WTC11 (cell line): ENCODE results near the gene PRCD. TPM values are rescaled to one million over a fixed set of nuclear protein-coding genes. Genes with fewer than 3 reads are reported as not detected.

Source experiments
- ATAC-seq: fragments of 200-7000 bp; cut with Tn5 transposase; 2 replicates; pipeline ENCODE4 v1.10.0; 2021; ENCODE audit warnings: mild to moderate bottlenecking, moderate library complexity
- CTCF ChIA-PET: fragments of 300-600 bp; sonication (Branson Sonifier 250); formaldehyde crosslinking; loops from one replicate; lab custom pipeline; 2021; ENCODE audit warnings: antibody characterized with exemption; lab: Charles Lee
- POLR2A ChIA-PET: fragments of 350-600 bp; sonication (Branson Sonifier 250); formaldehyde crosslinking; loops from one replicate; lab custom pipeline; 2021; ENCODE audit warnings: antibody characterized with exemption; lab: Charles Lee
- DNase-seq: peaks from one replicate; pipeline ENCODE4 v3.0.0; 2021; ENCODE audit warnings: low spot score
- H3K27ac Mint-ChIP-seq: 2 replicates; pipeline ENCODE4 v1.8.0; 2021; ENCODE audit warnings: mixed read lengths
- H3K27me3 Mint-ChIP-seq: 2 replicates; pipeline ENCODE4 v1.8.0; 2021; ENCODE audit warnings: low read depth, mild to moderate bottlenecking, moderate library complexity, mixed read lengths
- H3K36me3 Mint-ChIP-seq: 2 replicates; pipeline ENCODE4 v1.8.0; 2021; ENCODE audit warnings: mixed read lengths
- H3K4me1 Mint-ChIP-seq: 2 replicates; pipeline ENCODE4 v1.8.0; 2022; ENCODE audit warnings: mixed read lengths
- H3K4me3 Mint-ChIP-seq: 2 replicates; pipeline ENCODE4 v1.8.0; 2021; ENCODE audit warnings: mild to moderate bottlenecking, moderate library complexity, mixed read lengths
- H3K9me3 Mint-ChIP-seq: 2 replicates; pipeline ENCODE4 v1.8.0; 2021; ENCODE audit warnings: mixed read lengths
- ATF6 ChIP-seq: sonication (generic); formaldehyde crosslinking; IDR thresholded peaks from 2 replicates; pipeline ENCODE4 v1.8.1; 2023; ENCODE audit warnings: mild to moderate bottlenecking, missing genetic modification reagents
- CBFB ChIP-seq: sonication (generic); formaldehyde crosslinking; IDR thresholded peaks from 2 replicates; pipeline ENCODE4 v1.8.1; 2022; ENCODE audit warnings: mild to moderate bottlenecking, low read depth, missing genetic modification reagents
- CREB1 ChIP-seq: sonication (generic); formaldehyde crosslinking; IDR thresholded peaks from 2 replicates; pipeline ENCODE4 v1.8.0; 2023; ENCODE audit warnings: mild to moderate bottlenecking, missing genetic modification reagents
- E2F5 ChIP-seq: sonication (generic); formaldehyde crosslinking; IDR thresholded peaks from 2 replicates; pipeline ENCODE4 v1.8.1; 2022; ENCODE audit warnings: mild to moderate bottlenecking, moderate library complexity, missing genetic modification reagents
- ESRRA ChIP-seq: sonication (generic); formaldehyde crosslinking; IDR thresholded peaks from 2 replicates; pipeline ENCODE4 v1.8.1; 2022; ENCODE audit warnings: mild to moderate bottlenecking, missing genetic modification reagents, borderline replicate concordance
- GTF2I ChIP-seq: fragments of 250-450 bp; sonication (Bioruptor Pico); conservative IDR thresholded peaks from 2 replicates; pipeline ENCODE4 v1.4.0; 2021; ENCODE audit warnings: mild to moderate bottlenecking
- JUN ChIP-seq: sonication (generic); formaldehyde crosslinking; IDR thresholded peaks from 2 replicates; pipeline ENCODE4 v1.8.0; 2023; ENCODE audit warnings: mild to moderate bottlenecking, missing genetic modification reagents
- KAT7 ChIP-seq: sonication (generic); formaldehyde crosslinking; IDR thresholded peaks from 2 replicates; pipeline ENCODE4 v1.8.1; 2023; ENCODE audit warnings: missing genetic modification reagents, mild to moderate bottlenecking, borderline replicate concordance
- NFE2L1 ChIP-seq: sonication (generic); formaldehyde crosslinking; IDR thresholded peaks from 2 replicates; pipeline ENCODE4 v1.8.1; 2023; ENCODE audit warnings: missing genetic modification reagents
- SMAD4 ChIP-seq: sonication (generic); formaldehyde crosslinking; IDR thresholded peaks from 2 replicates; pipeline ENCODE4 v1.8.0; 2022; ENCODE audit warnings: mild to moderate bottlenecking, missing genetic modification reagents
- SP1 ChIP-seq: sonication (generic); formaldehyde crosslinking; conservative IDR thresholded peaks from 2 replicates; pipeline ENCODE4 v1.8.1; 2022; ENCODE audit warnings: missing genetic modification reagents
- TCF7 ChIP-seq: sonication (generic); formaldehyde crosslinking; IDR thresholded peaks from 2 replicates; pipeline ENCODE4 v1.8.0; 2022; ENCODE audit warnings: mild to moderate bottlenecking, low read depth, missing genetic modification reagents, moderate library complexity
- TEAD1 ChIP-seq: sonication (generic); formaldehyde crosslinking; IDR thresholded peaks from 2 replicates; pipeline ENCODE4 v1.8.0; 2022; ENCODE audit warnings: mild to moderate bottlenecking, missing genetic modification reagents
- USF2 ChIP-seq: sonication (generic); formaldehyde crosslinking; IDR thresholded peaks from 2 replicates; pipeline ENCODE4 v1.8.1; 2023; ENCODE audit warnings: mild to moderate bottlenecking, missing genetic modification reagents, moderate library complexity
- ZBTB21 ChIP-seq: sonication (generic); formaldehyde crosslinking; IDR thresholded peaks from 2 replicates; pipeline ENCODE4 v1.8.1; 2023; ENCODE audit warnings: mild to moderate bottlenecking, missing genetic modification reagents, borderline replicate concordance
- ZNF121 ChIP-seq: sonication (generic); formaldehyde crosslinking; IDR thresholded peaks from 2 replicates; pipeline ENCODE4 v1.8.0; 2023; ENCODE audit warnings: missing genetic modification reagents
- ZNF138 ChIP-seq: sonication (generic); formaldehyde crosslinking; conservative IDR thresholded peaks from 2 replicates; pipeline ENCODE4 v1.8.1; 2022; ENCODE audit warnings: mild to moderate bottlenecking, moderate library complexity, missing genetic modification reagents
- ZNF219 ChIP-seq: sonication (generic); formaldehyde crosslinking; IDR thresholded peaks from 2 replicates; pipeline ENCODE4 v1.8.0; 2023; ENCODE audit warnings: missing genetic modification reagents, mild to moderate bottlenecking, borderline replicate concordance
- ZNF416 ChIP-seq: fragments of 250-450 bp; sonication (Bioruptor Pico); IDR thresholded peaks from 2 replicates; pipeline ENCODE4 v1.9.0; 2021; ENCODE audit warnings: mild to moderate bottlenecking, inconsistent platforms
- ZNF512 ChIP-seq: sonication (generic); formaldehyde crosslinking; IDR thresholded peaks from 2 replicates; pipeline ENCODE4 v1.8.1; 2022; ENCODE audit warnings: missing genetic modification reagents, borderline replicate concordance
- total RNA-seq: library from RNA; stranded (reverse); gene quantifications from 3 replicates; pipeline ENCODE4 v1.2.3, GENCODE V29; 2021
- TF ChIP-seq, protein P1 (sequence below): fragments of 250-450 bp; sonication (Bioruptor Pico); IDR thresholded peaks from 2 replicates; pipeline ENCODE4 v1.9.0; 2021; ENCODE audit warnings: mild to moderate bottlenecking
- TF ChIP-seq, protein P2 (sequence below): sonication (generic); formaldehyde crosslinking; IDR thresholded peaks from 2 replicates; pipeline ENCODE4 v1.8.0; 2022; ENCODE audit warnings: mild to moderate bottlenecking, missing genetic modification reagents
- TF ChIP-seq, protein P3 (sequence below): sonication (generic); formaldehyde crosslinking; IDR thresholded peaks from 2 replicates; pipeline ENCODE4 v1.8.1; 2022; ENCODE audit warnings: low read depth, missing genetic modification reagents, borderline replicate concordance

PRCD gene
- total RNA-seq, 1 experiment from 2014 or later = 2.7 TPM

- TF ChIP-seq TCF7 (CRISPR knock-in tag) (no peak), JUN (CRISPR knock-in tag) (no peak), USF2 (CRISPR knock-in tag) (no peak)
- TF ChIP-seq, all 79 proteins: peak for 0
These were observed 2.7 kb downstream of the PRCD start (continued) for GRCh38 chr17:76542566-76542971.

DNA sequence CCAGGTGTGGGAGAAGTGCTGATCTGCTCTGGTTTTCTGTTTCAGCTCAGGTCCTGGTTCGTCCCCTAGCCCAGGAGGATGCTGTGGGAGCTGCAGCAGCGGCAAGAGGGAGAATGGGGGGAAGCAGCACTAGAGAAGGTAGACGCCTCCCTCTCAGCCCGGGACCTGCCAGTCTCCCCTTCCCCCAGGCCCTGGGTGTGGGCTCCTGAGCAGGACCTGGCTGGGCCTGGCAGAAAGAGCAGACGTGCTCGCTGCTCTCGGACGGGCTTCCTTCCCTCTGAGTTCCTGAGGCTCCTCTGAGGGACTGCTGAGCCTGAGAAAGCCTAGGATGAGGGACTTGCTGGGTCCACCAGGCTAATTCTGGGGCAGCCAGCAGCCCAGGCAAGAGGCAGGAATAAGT is 3.1 kb downstream of the PRCD start:
- ChIA-PET POLR2A (no interaction called here), CTCF (interaction anchor here (0.9 to 5.4 kb wide), 8 partner anchors 10 to 166 kb away, joined by 3 to 81 read pairs (median 7); no protein-coding TSS in a partner anchor)
- Mint-ChIP-seq H3K27ac (no peak overlapping the region), H3K27me3 (peaks cover 25% of the 10 kb centered on the region), H3K4me3 (no peak overlapping the region), H3K36me3 (no peaks in the 10 kb centered on the region; the same call in 1 of the 2 replicates), H3K9me3 (no peaks in the 10 kb centered on the region), H3K4me1 (peaks cover 40% of the 10 kb centered on the region)
- DNase-seq (no peak), ATAC-seq (no peak)
- TF ChIP-seq ZNF416 (CRISPR knock-in tag) (no peak), CBFB (CRISPR knock-in tag) (no peak), ZNF138 (no peak), ATF6 (CRISPR knock-in tag) (no peak), ESRRA (no peak), ZNF121 (CRISPR knock-in tag) (no peak), GTF2I (no peak), ZNF219 (CRISPR knock-in tag) (no peak), KAT7 (CRISPR knock-in tag) (no peak), CREB1 (CRISPR knock-in tag) (no peak), NFE2L1 (CRISPR knock-in tag) (no peak), TEAD1 (CRISPR knock-in tag) (no peak), SP1 (CRISPR knock-in tag) (no peak), E2F5 (CRISPR knock-in tag) (no peak), ZNF512 (CRISPR knock-in tag) (no peak), ZBTB21 (CRISPR knock-in tag) (no peak), SMAD4 (CRISPR knock-in tag) (no peak)
- TF ChIP-seq, protein P1, sequence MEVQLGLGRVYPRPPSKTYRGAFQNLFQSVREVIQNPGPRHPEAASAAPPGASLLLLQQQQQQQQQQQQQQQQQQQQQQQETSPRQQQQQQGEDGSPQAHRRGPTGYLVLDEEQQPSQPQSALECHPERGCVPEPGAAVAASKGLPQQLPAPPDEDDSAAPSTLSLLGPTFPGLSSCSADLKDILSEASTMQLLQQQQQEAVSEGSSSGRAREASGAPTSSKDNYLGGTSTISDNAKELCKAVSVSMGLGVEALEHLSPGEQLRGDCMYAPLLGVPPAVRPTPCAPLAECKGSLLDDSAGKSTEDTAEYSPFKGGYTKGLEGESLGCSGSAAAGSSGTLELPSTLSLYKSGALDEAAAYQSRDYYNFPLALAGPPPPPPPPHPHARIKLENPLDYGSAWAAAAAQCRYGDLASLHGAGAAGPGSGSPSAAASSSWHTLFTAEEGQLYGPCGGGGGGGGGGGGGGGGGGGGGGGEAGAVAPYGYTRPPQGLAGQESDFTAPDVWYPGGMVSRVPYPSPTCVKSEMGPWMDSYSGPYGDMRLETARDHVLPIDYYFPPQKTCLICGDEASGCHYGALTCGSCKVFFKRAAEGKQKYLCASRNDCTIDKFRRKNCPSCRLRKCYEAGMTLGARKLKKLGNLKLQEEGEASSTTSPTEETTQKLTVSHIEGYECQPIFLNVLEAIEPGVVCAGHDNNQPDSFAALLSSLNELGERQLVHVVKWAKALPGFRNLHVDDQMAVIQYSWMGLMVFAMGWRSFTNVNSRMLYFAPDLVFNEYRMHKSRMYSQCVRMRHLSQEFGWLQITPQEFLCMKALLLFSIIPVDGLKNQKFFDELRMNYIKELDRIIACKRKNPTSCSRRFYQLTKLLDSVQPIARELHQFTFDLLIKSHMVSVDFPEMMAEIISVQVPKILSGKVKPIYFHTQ = no peak
- TF ChIP-seq, protein P2, sequence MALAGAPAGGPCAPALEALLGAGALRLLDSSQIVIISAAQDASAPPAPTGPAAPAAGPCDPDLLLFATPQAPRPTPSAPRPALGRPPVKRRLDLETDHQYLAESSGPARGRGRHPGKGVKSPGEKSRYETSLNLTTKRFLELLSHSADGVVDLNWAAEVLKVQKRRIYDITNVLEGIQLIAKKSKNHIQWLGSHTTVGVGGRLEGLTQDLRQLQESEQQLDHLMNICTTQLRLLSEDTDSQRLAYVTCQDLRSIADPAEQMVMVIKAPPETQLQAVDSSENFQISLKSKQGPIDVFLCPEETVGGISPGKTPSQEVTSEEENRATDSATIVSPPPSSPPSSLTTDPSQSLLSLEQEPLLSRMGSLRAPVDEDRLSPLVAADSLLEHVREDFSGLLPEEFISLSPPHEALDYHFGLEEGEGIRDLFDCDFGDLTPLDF = no peak
- TF ChIP-seq, protein P3, sequence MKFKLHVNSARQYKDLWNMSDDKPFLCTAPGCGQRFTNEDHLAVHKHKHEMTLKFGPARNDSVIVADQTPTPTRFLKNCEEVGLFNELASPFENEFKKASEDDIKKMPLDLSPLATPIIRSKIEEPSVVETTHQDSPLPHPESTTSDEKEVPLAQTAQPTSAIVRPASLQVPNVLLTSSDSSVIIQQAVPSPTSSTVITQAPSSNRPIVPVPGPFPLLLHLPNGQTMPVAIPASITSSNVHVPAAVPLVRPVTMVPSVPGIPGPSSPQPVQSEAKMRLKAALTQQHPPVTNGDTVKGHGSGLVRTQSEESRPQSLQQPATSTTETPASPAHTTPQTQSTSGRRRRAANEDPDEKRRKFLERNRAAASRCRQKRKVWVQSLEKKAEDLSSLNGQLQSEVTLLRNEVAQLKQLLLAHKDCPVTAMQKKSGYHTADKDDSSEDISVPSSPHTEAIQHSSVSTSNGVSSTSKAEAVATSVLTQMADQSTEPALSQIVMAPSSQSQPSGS = no peak
